CD14-positive monocyte (primary cell): ENCODE measurements around the gene CLEC1A. TPM values are rescaled to one million over a fixed set of nuclear protein-coding genes. Genes with fewer than 3 reads are reported as not detected.

Experiments
- DNase-seq, 3 donors: peaks; one replicate each; pipeline ENCODE4 v3.0.0-alpha.2; 2011 to 2022
- H2AFZ ChIP-seq: 2 replicates; pipeline ENCODE4 v1.6.0; 2012; ENCODE audit warnings: mild to moderate bottlenecking, low read depth, low read length, inconsistent platforms; ENCODE audit not compliant: insufficient read depth, poor library complexity, severe bottlenecking
- H3K27ac ChIP-seq, 2 donors: 1 replicate in 1 of 2; 2 replicates in 1 of 2; pipeline ENCODE4 v1.5.1; 2012 to 2013; ENCODE audit warnings: low read length in 2 of 2, control low read depth in 1 of 2, inconsistent platforms in 1 of 2, low read depth in 1 of 2, mild to moderate bottlenecking in 1 of 2
- H3K27me3 ChIP-seq, 2 donors: one replicate each; pipeline versions ENCODE4 v1.6.0 to v1.6.1; 2011 to 2013; ENCODE audit warnings: low read length in 2 of 2; ENCODE audit not compliant: control insufficient read depth in 2 of 2, insufficient read depth in 2 of 2
- H3K36me3 ChIP-seq, 2 donors: replicated peaks in 1 of 2; 1 replicate in 1 of 2; 2 replicates in 1 of 2; pipeline versions ENCODE4 v1.5.1 to v1.6.1; 2012 to 2013; ENCODE audit warnings: low read length in 2 of 2, control low read depth in 1 of 2, inconsistent platforms in 1 of 2, mild to moderate bottlenecking in 1 of 2; ENCODE audit not compliant: insufficient read depth in 2 of 2, control insufficient read depth in 1 of 2
- H3K4me1 ChIP-seq, 2 donors: 1 replicate in 1 of 2; 2 replicates in 1 of 2; pipeline versions ENCODE4 v1.5.1 to v1.6.1; 2012 to 2013; ENCODE audit warnings: low read length in 2 of 2, control low read depth in 1 of 2, inconsistent platforms in 1 of 2, mild to moderate bottlenecking in 1 of 2, moderate library complexity in 1 of 2; ENCODE audit not compliant: insufficient read depth in 2 of 2, control insufficient read depth in 1 of 2
- H3K4me2 ChIP-seq: replicated peaks from 2 replicates; pipeline ENCODE3; 2012; ENCODE audit warnings: low read length, moderate library complexity, mild to moderate bottlenecking; ENCODE audit not compliant: poor library complexity, severe bottlenecking; ENCODE audit errors: extremely low read depth
- H3K4me3 ChIP-seq, 3 experiments: fragments of 200-600 bp in 1 of 3; sonication (generic) in 1 of 3; replicated peaks in 1 of 3; 1 replicate in 2 of 3; 2 replicates in 1 of 3; pipeline ENCODE4 v1.5.1; 2011 to 2013; ENCODE audit warnings: low read length in 3 of 3, mild to moderate bottlenecking in 3 of 3, control low read depth in 2 of 3, low read depth in 2 of 3, inconsistent platforms in 1 of 3, moderate library complexity in 1 of 3
- H3K79me2 ChIP-seq: 2 replicates; pipeline ENCODE4 v1.6.0; 2012; ENCODE audit warnings: mild to moderate bottlenecking, control low read depth, inconsistent platforms, low read length, moderate library complexity; ENCODE audit not compliant: insufficient read depth
- H3K9ac ChIP-seq: 2 replicates; pipeline ENCODE4 v1.6.0; 2017; ENCODE audit warnings: low read length, mild to moderate bottlenecking; ENCODE audit not compliant: insufficient read depth, poor library complexity, severe bottlenecking
- H3K9me3 ChIP-seq, 2 donors: replicated peaks in 1 of 2; 1 replicate in 1 of 2; 2 replicates in 1 of 2; pipeline versions ENCODE4 v1.5.1 to v1.6.1; 2012 to 2013; ENCODE audit warnings: low read length in 2 of 2, control low read depth in 1 of 2; ENCODE audit not compliant: control insufficient read depth in 1 of 2, insufficient read depth in 1 of 2
- H4K20me1 ChIP-seq: 2 replicates; pipeline ENCODE4 v1.6.0; 2012; ENCODE audit warnings: mild to moderate bottlenecking, low read length, control low read depth, moderate library complexity; ENCODE audit not compliant: insufficient read depth
- H3K27ac Mint-ChIP-seq, 7 donors: one replicate each; pipeline ENCODE4 v1.8.0; 2020; ENCODE audit warnings: mild to moderate bottlenecking in 7 of 7, mixed read lengths in 7 of 7, moderate library complexity in 6 of 7, inconsistent platforms in 2 of 7
- H3K27me3 Mint-ChIP-seq, 3 donors: one replicate each; pipeline ENCODE4 v1.8.0; 2021 to 2022; ENCODE audit warnings: low read depth in 3 of 3, mild to moderate bottlenecking in 3 of 3, mixed read lengths in 3 of 3, moderate library complexity in 3 of 3, inconsistent platforms in 1 of 3
- H3K36me3 Mint-ChIP-seq, 2 donors: one replicate each; pipeline ENCODE4 v1.8.0; 2020; ENCODE audit warnings: mixed read lengths in 2 of 2, inconsistent platforms in 1 of 2, mild to moderate bottlenecking in 1 of 2
- H3K4me1 Mint-ChIP-seq: one replicate; pipeline ENCODE4 v1.8.0; 2020; ENCODE audit warnings: mild to moderate bottlenecking, mixed read lengths
- H3K4me3 Mint-ChIP-seq, 2 donors: one replicate each; pipeline ENCODE4 v1.8.0; 2020; ENCODE audit warnings: mild to moderate bottlenecking in 2 of 2, mixed read lengths in 2 of 2, moderate library complexity in 1 of 2
- H3K9me3 Mint-ChIP-seq, 7 donors: one replicate each; pipeline ENCODE4 v1.8.0; 2020 to 2022; ENCODE audit warnings: mixed read lengths in 7 of 7, mild to moderate bottlenecking in 6 of 7, moderate library complexity in 6 of 7, inconsistent platforms in 2 of 7
- CTCF ChIP-seq: fragments of 200-600 bp; IDR thresholded peaks from one replicate; pipeline ENCODE4 v1.8.0; 2022; ENCODE audit warnings: antibody characterized with exemption, mild to moderate bottlenecking
- WGBS: methylation state at CpG from one replicate; pipeline ENCODE4 v1.1.5; 2013; ENCODE audit warnings: missing lambda C conversion rate; ENCODE audit not compliant: insufficient coverage; 5-methylcytosine and 5-hydroxymethylcytosine counted together
- intact Hi-C, 2 donors: fragments of 100-400 bp; cut with micrococcal nuclease; formaldehyde crosslinking; loops; one replicate each; pipeline versions ENCODE4 v1.15.0 to v1.15.1; 2023
- polyA plus RNA-seq, 3 donors: library from polyadenylated mRNA; depleted of rRNA in 1 of 3; unstranded in 2 of 3; stranded (reverse) in 1 of 3; fragments of 300-500 nt in 2 of 3; fragments of >200 nt in 1 of 3; fragmentation: Illumina TruSeq in 2 of 3; gene quantifications; 1 replicate in 2 of 3; 2 replicates in 1 of 3; pipeline ENCODE4 v1.2.3, GENCODE V29; 2012 to 2021

Gene CLEC1A
- polyA plus RNA-seq, 3 donors: 0.90 to 7.9 (median 1.1) TPM

GRCh38 chr12:10088031-10088430 lies 10.8 kb downstream of the CLEC1A start:
- H3K9me3 ChIP-seq: peaks cover 7 to 12% of the 10 kb centered on the region in 2 donors
- H3K36me3 ChIP-seq: peaks cover 0 to 6% of the 10 kb centered on the region in 2 donors
- intact Hi-C loops: no loop called here
- H3K4me2 ChIP-seq: no peak overlapping the region
- H4K20me1 ChIP-seq: no peaks in the 10 kb centered on the region
- H3K4me1 Mint-ChIP-seq: peaks cover 26% of the 10 kb centered on the region
- no peak overlapping the region for H3K9ac ChIP-seq
- H3K4me3 ChIP-seq: no peak overlapping the region
- H3K79me2 ChIP-seq: no peaks in the 10 kb centered on the region
- H3K27ac ChIP-seq: no peak overlapping the region
- peaks cover 13 to 16% of the 10 kb centered on the region in 2 donors for H3K36me3 Mint-ChIP-seq
- H3K27ac Mint-ChIP-seq: no peak overlapping the region
- H3K4me1 ChIP-seq: peaks cover 21 to 27% of the 10 kb centered on the region in 2 donors
- no peak overlapping the region for H2AFZ ChIP-seq
- peaks cover 7 to 22% (median 15%) of the 10 kb centered on the region in 7 donors for H3K9me3 Mint-ChIP-seq
- no peak for TF ChIP-seq CTCF
- peaks cover 0 to 1% (median 0%) of the 10 kb centered on the region in 3 donors for H3K27me3 Mint-ChIP-seq
- no peak overlapping the region for H3K4me3 Mint-ChIP-seq
- no peaks in the 10 kb centered on the region for H3K27me3 ChIP-seq
- no peak for DNase-seq

GRCh38 chr12:10086387-10086786 lies 12.4 kb downstream of the CLEC1A start:
- no peak overlapping the region for H3K27ac Mint-ChIP-seq

More at GRCh38 chr12:10086387-10086786, 12.4 kb downstream of the CLEC1A start:
- H3K36me3 ChIP-seq: peaks cover 0 to 6% of the 10 kb centered on the region in 2 donors
- H3K79me2 ChIP-seq: no peaks in the 10 kb centered on the region
- Mint-ChIP-seq H3K27me3 (peaks cover 0 to 3% (median 0%) of the 10 kb centered on the region in 3 donors), H3K4me1 (peaks cover 38% of the 10 kb centered on the region), H3K4me3 (no peak overlapping the region), H3K9me3 (peaks cover 7 to 24% (median 15%) of the 10 kb centered on the region in 7 donors), H3K36me3 (peaks cover 12 to 19% of the 10 kb centered on the region in 2 donors)
- H3K4me1 ChIP-seq: peaks cover 36 to 44% of the 10 kb centered on the region in 2 donors
- no peak for TF ChIP-seq CTCF
- H2AFZ ChIP-seq: no peak overlapping the region
- intact Hi-C loops: no loop called here
- H3K4me2 ChIP-seq: no peak overlapping the region
- H4K20me1 ChIP-seq: no peaks in the 10 kb centered on the region
- no peak for DNase-seq
- H3K27ac ChIP-seq: no peak overlapping the region
- H3K27me3 ChIP-seq: no peaks in the 10 kb centered on the region
- no peak overlapping the region for H3K4me3 ChIP-seq
- no peak overlapping the region for H3K9ac ChIP-seq
- peaks cover 7 to 12% of the 10 kb centered on the region in 2 donors for H3K9me3 ChIP-seq
- WGBS: no CpG with 5 or more reads among the region's 3 CpGs
